ENCODE data around the gene TTC12.

TTC12 gene

GRCh38 chr11:113332638-113333329 is 18.4 kb downstream of the TTC12 start:
- no peak for DNase-seq (ENCODE audit: low spot score)
- no peaks in the 10 kb centered on the region for H3K27me3 ChIP-seq (ENCODE audit: insufficient read depth, poor library complexity, severe bottlenecking)
- H3K36me3 ChIP-seq (ENCODE audit: low read depth) = peaks cover 41% of the 10 kb centered on the region
- no peaks in the 10 kb centered on the region for H3K9me3 ChIP-seq (ENCODE audit: severe bottlenecking)
- no peak for TF ChIP-seq CTCF (IDR thresholded peaks at IDR 0.05; ENCODE audit: poor library complexity, severe bottlenecking)
- H3K4me1 ChIP-seq (ENCODE audit: insufficient read depth, poor library complexity, severe bottlenecking) = no peaks in the 10 kb centered on the region
- no peak overlapping the region for H3K4me3 ChIP-seq (ENCODE audit: severe bottlenecking)
- H3K27ac ChIP-seq (ENCODE audit: poor library complexity, severe bottlenecking) = no peak overlapping the region
- ATAC-seq (ENCODE audit: low read depth) = no peak

DNA sequence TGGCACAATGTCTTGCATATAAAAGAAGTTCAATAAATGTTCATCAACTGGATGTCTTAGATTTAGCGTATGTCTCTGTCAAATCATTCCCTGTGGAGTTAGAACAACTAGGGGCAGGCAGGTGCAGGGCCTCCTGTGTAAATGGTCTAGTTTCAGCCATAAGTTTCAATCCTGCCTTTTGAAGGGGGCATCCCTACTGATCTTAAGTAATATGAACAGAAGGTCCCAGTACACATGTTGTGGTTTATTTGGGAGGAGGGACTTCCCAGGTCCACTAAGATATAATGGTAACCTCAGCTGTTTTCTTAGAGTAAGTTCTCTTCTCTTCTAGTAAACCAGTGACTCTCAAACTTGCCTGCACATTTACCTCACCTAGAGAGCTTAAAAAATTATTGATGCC is 19.8 kb downstream of the TTC12 start:
- TF ChIP-seq CTCF (IDR thresholded peaks at IDR 0.05; ENCODE audit: poor library complexity, severe bottlenecking) = no peak
- Histone ChIP-seq H3K4me3 (ENCODE audit: severe bottlenecking) (no peak overlapping the region), H3K9me3 (ENCODE audit: severe bottlenecking) (no peaks in the 10 kb centered on the region), H3K27ac (ENCODE audit: poor library complexity, severe bottlenecking) (no peak overlapping the region), H3K4me1 (ENCODE audit: insufficient read depth, poor library complexity, severe bottlenecking) (no peaks in the 10 kb centered on the region), H3K36me3 (ENCODE audit: low read depth) (peaks cover 36% of the 10 kb centered on the region), H3K27me3 (ENCODE audit: insufficient read depth, poor library complexity, severe bottlenecking) (no peaks in the 10 kb centered on the region)
- ATAC-seq (ENCODE audit: low read depth) (no peak), DNase-seq (ENCODE audit: low spot score) (no peak)

DNA sequence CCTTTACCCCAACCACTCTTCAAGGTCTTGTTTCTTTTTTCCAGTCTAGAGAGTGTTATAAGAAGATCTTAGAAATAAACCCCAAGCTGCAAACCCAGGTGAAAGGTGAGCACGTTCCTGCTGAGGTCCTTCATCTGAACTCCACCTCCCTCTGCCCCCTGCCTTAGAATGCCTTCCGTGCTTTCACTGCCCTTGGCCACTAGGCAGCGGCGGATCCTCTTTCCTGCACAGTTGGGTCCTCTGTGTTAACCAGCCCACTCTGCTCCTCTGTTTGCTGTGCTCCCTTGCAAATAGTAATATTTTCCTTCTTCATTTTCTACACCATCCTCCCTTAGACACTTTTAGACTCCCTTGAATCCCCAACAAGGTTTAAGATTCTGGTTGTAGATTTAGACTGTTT is 24.3 kb downstream of the TTC12 start:
- Histone ChIP-seq H3K36me3 (ENCODE audit: low read depth) (peaks cover 26% of the 10 kb centered on the region), H3K27me3 (ENCODE audit: insufficient read depth, poor library complexity, severe bottlenecking) (no peaks in the 10 kb centered on the region), H3K27ac (ENCODE audit: poor library complexity, severe bottlenecking) (no peak overlapping the region), H3K4me3 (ENCODE audit: severe bottlenecking) (no peak overlapping the region), H3K4me1 (ENCODE audit: insufficient read depth, poor library complexity, severe bottlenecking) (no peaks in the 10 kb centered on the region), H3K9me3 (ENCODE audit: severe bottlenecking) (no peaks in the 10 kb centered on the region)
- TF ChIP-seq CTCF (IDR thresholded peaks at IDR 0.05; ENCODE audit: poor library complexity, severe bottlenecking) = no peak
- ATAC-seq (ENCODE audit: low read depth) (no peak), DNase-seq (ENCODE audit: low spot score) (no peak)

DNA sequence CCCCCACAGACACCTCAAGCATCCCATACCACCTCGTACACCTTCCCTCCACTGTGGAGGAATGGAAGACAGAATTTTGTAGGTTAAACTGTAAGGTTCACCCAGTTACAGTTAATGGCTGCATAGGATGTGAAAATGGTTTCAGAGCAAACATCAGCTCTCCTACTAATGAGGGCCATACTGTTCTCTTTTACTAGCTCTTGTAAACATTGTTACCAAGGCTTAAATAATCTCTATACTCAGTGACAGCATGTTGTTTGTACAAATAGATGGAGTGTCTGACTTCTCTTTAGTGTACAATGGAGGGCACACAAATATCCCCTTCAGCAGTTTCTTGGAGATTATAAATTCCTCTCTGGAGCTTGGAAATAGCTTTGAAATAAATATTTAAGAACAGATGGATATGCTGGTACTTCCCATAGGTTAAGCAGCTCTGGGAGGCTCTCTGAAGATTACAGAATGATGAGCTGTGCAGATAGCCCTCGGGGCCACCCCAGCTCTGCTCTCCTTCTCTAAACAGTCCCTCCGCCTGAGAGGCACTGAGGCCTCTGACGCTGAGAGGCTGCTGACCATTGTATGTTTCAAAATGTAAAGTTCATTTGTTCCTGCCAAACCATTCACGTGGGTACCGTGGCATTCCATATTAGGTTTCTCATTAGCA is 25.7 kb downstream of the TTC12 start:
- DNase-seq (ENCODE audit: low spot score) = no peak
- ATAC-seq (ENCODE audit: low read depth) = no peak

More for the DNA sequence above, 25.7 kb downstream of the TTC12 start:
- Histone ChIP-seq H3K9me3 (ENCODE audit: severe bottlenecking) (no peaks in the 10 kb centered on the region), H3K27me3 (ENCODE audit: insufficient read depth, poor library complexity, severe bottlenecking) (no peaks in the 10 kb centered on the region), H3K36me3 (ENCODE audit: low read depth) (peaks cover 36% of the 10 kb centered on the region), H3K4me3 (ENCODE audit: severe bottlenecking) (no peak overlapping the region), H3K27ac (ENCODE audit: poor library complexity, severe bottlenecking) (no peak overlapping the region), H3K4me1 (ENCODE audit: insufficient read depth, poor library complexity, severe bottlenecking) (peaks cover 7% of the 10 kb centered on the region)
- TF ChIP-seq CTCF (IDR thresholded peaks at IDR 0.05; ENCODE audit: poor library complexity, severe bottlenecking) = no peak

Measured in RWPE2 (cell line).